GM12878 (cell line): ENCODE data around the gene EPHB1. TPM values are rescaled to one million over a fixed set of nuclear protein-coding genes. Genes with fewer than 3 reads are reported as not detected.

Source experiments
- BHLHE40 ChIP-seq, 2 experiments: fragments of 450-650 bp in 1 of 2; IDR thresholded peaks; 2 replicates each; pipeline ENCODE4 v1.6.1; 2011 to 2017; ENCODE audit warnings: low read depth in 2 of 2, borderline replicate concordance in 1 of 2, improper control_type of control experiment in 1 of 2, low read length in 1 of 2, mild to moderate bottlenecking in 1 of 2
- CBX5 ChIP-seq: sonication (generic); IDR thresholded peaks from 2 replicates; pipeline ENCODE4 v1.6.1; 2016; ENCODE audit warnings: low read depth, moderate library complexity, mild to moderate bottlenecking, inconsistent platforms
- DPF2 ChIP-seq: fragments of 450-650 bp; IDR thresholded peaks from 2 replicates; pipeline ENCODE4 v1.6.1; 2017; ENCODE audit warnings: mild to moderate bottlenecking
- EGR1 ChIP-seq, 2 experiments: IDR thresholded peaks; 1 replicate in 1 of 2; 2 replicates in 1 of 2; pipeline ENCODE4 v1.6.1; 2011 to 2012; ENCODE audit warnings: low read depth in 2 of 2, low read length in 2 of 2, borderline replicate concordance in 1 of 2, mild to moderate bottlenecking in 1 of 2, moderate library complexity in 1 of 2
- FOXM1 ChIP-seq: IDR thresholded peaks from 2 replicates; pipeline ENCODE4 v1.6.1; 2012; ENCODE audit warnings: low read depth, mild to moderate bottlenecking, inconsistent platforms, low read length, moderate library complexity
- IKZF1 ChIP-seq: fragments of 450-650 bp; conservative IDR thresholded peaks from 2 replicates; pipeline ENCODE4 v1.6.1; 2017; ENCODE audit warnings: antibody characterized with exemption, mild to moderate bottlenecking
- KAT2A ChIP-seq: conservative IDR thresholded peaks from 2 replicates; pipeline ENCODE4 v1.6.1; 2011; ENCODE audit warnings: low read depth, low read length; ENCODE audit not compliant: control insufficient read depth
- MTA2 ChIP-seq: fragments of 450-650 bp; IDR thresholded peaks from 2 replicates; pipeline ENCODE4 v1.6.1; 2016; ENCODE audit warnings: low read depth, mild to moderate bottlenecking, moderate library complexity
- MTA3 ChIP-seq: IDR thresholded peaks from 2 replicates; pipeline ENCODE4 v1.6.1; 2012; ENCODE audit warnings: low read length, inconsistent platforms, borderline replicate concordance
- MXI1 ChIP-seq: fragments of 150-350 bp; IDR thresholded peaks from 2 replicates; pipeline ENCODE4 v1.6.1; 2011; ENCODE audit warnings: low read depth, mild to moderate bottlenecking, inconsistent platforms, low read length, improper control_type of control experiment
- NR2C2 ChIP-seq: IDR thresholded peaks from 2 replicates; pipeline ENCODE4 v1.6.1; 2011; ENCODE audit warnings: borderline replicate concordance, low read depth; ENCODE audit not compliant: control insufficient read depth, insufficient read length
- SMC3 ChIP-seq: IDR thresholded peaks from 2 replicates; pipeline ENCODE4 v1.6.1; 2011; ENCODE audit warnings: low read length, improper control_type of control experiment, borderline replicate concordance
- SPI1 ChIP-seq: IDR thresholded peaks from 2 replicates; pipeline ENCODE4 v1.6.1; 2011; ENCODE audit warnings: low read depth, mild to moderate bottlenecking, low read length, moderate library complexity, borderline replicate concordance; ENCODE audit not compliant: insufficient read depth
- SREBF2 ChIP-seq: IDR thresholded peaks from 2 replicates; pipeline ENCODE4 v1.6.1; 2012; ENCODE audit warnings: mild to moderate bottlenecking, low read length
- TCF12 ChIP-seq: IDR thresholded peaks from 2 replicates; pipeline ENCODE4 v1.6.1; 2011; ENCODE audit warnings: low read depth, mild to moderate bottlenecking, low read length
- ZBTB33 ChIP-seq: fragments of 450-650 bp; IDR thresholded peaks from 2 replicates; pipeline ENCODE4 v1.6.1; 2017; ENCODE audit warnings: mild to moderate bottlenecking
- polyA plus RNA-seq, 11 experiments: library from polyadenylated mRNA; depleted of rRNA in 4 of 11; unstranded in 6 of 11; stranded (reverse) in 5 of 11; fragments of >200 nt; fragmentation: Nextera tagmentation in 4 of 11; fragmentation: Illumina TruSeq in 1 of 11; extraction: Ambion mirVana in 4 of 11; extraction: Trizol in 1 of 11; gene quantifications; 1 replicate in 1 of 11; 2 replicates in 10 of 11; pipeline versions ENCODE4 v1.2.1 to v1.2.3, GENCODE V29; 2011 to 2016; ENCODE audit warnings: inconsistent platforms in 2 of 11, missing spikeins in 2 of 11, low read depth in 1 of 11
- total RNA-seq, 4 experiments: library from RNA; depleted of rRNA in 3 of 4; stranded (reverse); fragments of >200 nt in 3 of 4; fragmentation: Illumina TruSeq in 1 of 4; extraction: Trizol in 1 of 4; gene quantifications; 2 replicates each; pipeline versions ENCODE4 v1.2.1 to v1.2.3, GENCODE V29; 2013 to 2021

Gene EPHB1
- total and polyA plus RNA-seq, 10 of the 15 experiments (the other 5 are each of a cell fraction or from before 2014, with no cell fraction given), result 0.33 to 23.8 (median 1.2) TPM

GRCh38 chr3:135226057-135226456 is 431.0 kb downstream of the EPHB1 start (continued):
- no peak for TF ChIP-seq CBX5
- no peak for TF ChIP-seq FOXM1
- TF ChIP-seq MXI1, result no peak
- peak in 1 of 2 experiments; percentile 46; a peak in 1 of 4 replicates for TF ChIP-seq BHLHE40 (IDR thresholded peaks at IDR 0.05; ENCODE audit: borderline replicate concordance in 1 of 2, low read depth in 2 of 2, low read length in 1 of 2)
- TF ChIP-seq NR2C2, result no peak
- TF ChIP-seq MTA3, result no peak
- TF ChIP-seq SREBF2, result no peak
- no peak for TF ChIP-seq KAT2A
- TF ChIP-seq ZBTB33, result peak; percentile 7; the same call in 1 of the 2 replicates
- TF ChIP-seq EGR1 (IDR thresholded peaks at IDR 0.05; ENCODE audit: borderline replicate concordance in 1 of 2, low read depth in 2 of 2, low read length in 2 of 2), result no peak
- TF ChIP-seq MTA2, result peak; percentile 54
- TF ChIP-seq IKZF1, result peak; percentile 55; the same call in 1 of the 2 replicates
- peak; percentile 58; the same call in 1 of the 2 replicates for TF ChIP-seq DPF2
- no peak for TF ChIP-seq SMC3
- peak; percentile 88; the same call in 1 of the 2 replicates for TF ChIP-seq SPI1
- peak; percentile 68; the same call in 1 of the 2 replicates for TF ChIP-seq TCF12
